A549 (cell line): ENCODE results near the gene APC. TPM values are rescaled to one million over a fixed set of nuclear protein-coding genes. Genes with fewer than 3 reads are reported as not detected.

Source experiments
- ATAC-seq, 2 experiments: fragments of 200-7000 bp in 1 of 2; fragments of >200 bp in 1 of 2; cut with Nextera tagmentation in 1 of 2; cut with Tn5 transposase in 1 of 2; 3 replicates each; pipeline versions ENCODE4 v1.8.0 to v1.9.1; 2018 to 2020; ENCODE audit warnings: mild to moderate bottlenecking in 1 of 2, moderate library complexity in 1 of 2
- CTCF ChIA-PET: fragments of 300-600 bp; sonication (Branson Sonifier 250); formaldehyde crosslinking; extraction: SDS; loops from one replicate; lab custom pipeline; 2021; ENCODE audit warnings: antibody characterized with exemption, inconsistent platforms; lab: Yijun Ruan, JAX
- POLR2A ChIA-PET: fragments of 350-600 bp; formaldehyde crosslinking; extraction: SDS; loops from one replicate; lab custom pipeline; 2021; ENCODE audit warnings: antibody characterized with exemption, inconsistent platforms; lab: Yijun Ruan, JAX
- DNase-seq, 2 experiments: peaks; one replicate each; pipeline versions ENCODE4 v3.0.0 to v3.0.0-alpha.2; 2011 to 2016; ENCODE audit warnings: low read depth in 1 of 2, low spot score in 1 of 2
- FAIRE-seq: peaks from 2 replicates; lab custom pipeline; 2011; peaks lifted over from hg19 to GRCh38; lab: Jason Lieb, UNC
- H3K27ac ChIP-seq, 2 experiments: fragments of >200 bp; sonication (Bioruptor Twin); formaldehyde crosslinking; 3 replicates each; pipeline ENCODE4 v1.5.1; 2016 to 2017
- H3K4me1 ChIP-seq: fragments of >200 bp; sonication (Bioruptor Twin); formaldehyde crosslinking; 3 replicates; pipeline ENCODE4 v1.6.1; 2016
- H3K4me2 ChIP-seq: fragments of >200 bp; sonication (Bioruptor Twin); formaldehyde crosslinking; 3 replicates; pipeline ENCODE4 v1.6.1; 2016
- H3K4me3 ChIP-seq: fragments of >200 bp; sonication (Bioruptor Twin); formaldehyde crosslinking; 3 replicates; pipeline ENCODE4 v1.5.1; 2016
- H3K9me3 ChIP-seq: fragments of >200 bp; sonication (Bioruptor Twin); formaldehyde crosslinking; 3 replicates; pipeline ENCODE4 v1.6.1; 2016
- BCL3 ChIP-seq: fragments of >200 bp; sonication (Bioruptor Twin); formaldehyde crosslinking; IDR thresholded peaks from 3 replicates; pipeline ENCODE4 v1.6.1; 2016
- CBX2 ChIP-seq: fragments of 200-600 bp; sonication (generic); IDR thresholded peaks from 2 replicates; pipeline ENCODE4 v1.6.1; 2016; ENCODE audit warnings: low read depth, mild to moderate bottlenecking, borderline replicate concordance
- CTCF ChIP-seq: fragments of >200 bp; sonication (Bioruptor Twin); formaldehyde crosslinking; IDR thresholded peaks from 3 replicates; pipeline ENCODE4 v1.5.1; 2016
- EP300 ChIP-seq, 2 experiments: fragments of >200 bp; sonication (Bioruptor Twin); formaldehyde crosslinking; IDR thresholded peaks; 2 replicates in 1 of 2; 3 replicates in 1 of 2; pipeline ENCODE4 v1.6.1; 2016 to 2017
- GATA3 ChIP-seq: IDR thresholded peaks from 2 replicates; pipeline ENCODE4 v1.6.1; 2012; ENCODE audit warnings: borderline replicate concordance
- HEYL ChIP-seq: fragments of 250-450 bp; sonication (Bioruptor Pico); IDR thresholded peaks from 2 replicates; pipeline ENCODE4 v1.8.0; 2021; ENCODE audit warnings: mild to moderate bottlenecking, moderate library complexity
- HOXB5 ChIP-seq: fragments of 250-450 bp; sonication (Bioruptor Pico); IDR thresholded peaks from 2 replicates; pipeline ENCODE4 v1.5.0; 2020; ENCODE audit warnings: mild to moderate bottlenecking, moderate library complexity
- JUNB ChIP-seq: fragments of >200 bp; sonication (Bioruptor Twin); formaldehyde crosslinking; IDR thresholded peaks from 2 replicates; pipeline ENCODE4 v1.6.1; 2016
- MAX ChIP-seq: IDR thresholded peaks from 2 replicates; pipeline ENCODE4 v1.6.1; 2012
- MYC ChIP-seq: IDR thresholded peaks from 2 replicates; pipeline ENCODE4 v1.6.1; 2012; ENCODE audit warnings: mild to moderate bottlenecking, inconsistent platforms, low read length, improper control_type of control experiment, borderline replicate concordance
- NPAS2 ChIP-seq: fragments of 250-450 bp; sonication (Bioruptor Pico); IDR thresholded peaks from 2 replicates; pipeline ENCODE4 v1.8.0; 2022; ENCODE audit warnings: mild to moderate bottlenecking, moderate library complexity, borderline replicate concordance
- NR3C1 ChIP-seq: fragments of >200 bp; sonication (Bioruptor Twin); formaldehyde crosslinking; IDR thresholded peaks from 3 replicates; pipeline ENCODE4 v1.6.1; 2017
- PHF8 ChIP-seq: fragments of 200-600 bp; sonication (generic); IDR thresholded peaks from 2 replicates; pipeline ENCODE4 v1.6.1; 2016; ENCODE audit warnings: low read depth, mild to moderate bottlenecking, antibody characterized with exemption, moderate library complexity, borderline replicate concordance
- POLR2A ChIP-seq: IDR thresholded peaks from 2 replicates; pipeline ENCODE4 v1.6.1; 2012; ENCODE audit warnings: mild to moderate bottlenecking, low read length
- POLR2AphosphoS2 ChIP-seq: conservative IDR thresholded peaks from 2 replicates; pipeline ENCODE4 v1.6.1; 2012; ENCODE audit warnings: low read length, improper control_type of control experiment, inconsistent platforms
- RAD21 ChIP-seq, 2 experiments: fragments of >200 bp in 1 of 2; sonication (Bioruptor Twin) in 1 of 2; formaldehyde crosslinking in 1 of 2; IDR thresholded peaks in 1 of 2; conservative IDR thresholded peaks in 1 of 2; 2 replicates in 1 of 2; 3 replicates in 1 of 2; pipeline ENCODE4 v1.6.1; 2012 to 2018; ENCODE audit warnings: inconsistent platforms in 1 of 2
- RARB ChIP-seq: fragments of 250-450 bp; sonication (Bioruptor Pico); IDR thresholded peaks from 2 replicates; pipeline ENCODE4 v1.8.0; 2021; ENCODE audit warnings: mild to moderate bottlenecking, moderate library complexity
- RNF2 ChIP-seq: fragments of 200-600 bp; sonication (generic); IDR thresholded peaks from 2 replicates; pipeline ENCODE4 v1.6.1; 2016; ENCODE audit warnings: low read depth, mild to moderate bottlenecking, antibody characterized with exemption, moderate library complexity, borderline replicate concordance
- TP53 ChIP-seq: fragments of 250-450 bp; sonication (Bioruptor Pico); IDR thresholded peaks from 2 replicates; pipeline ENCODE4 v1.5.0; 2021; ENCODE audit warnings: mild to moderate bottlenecking, moderate library complexity
- ZC3H11A ChIP-seq: fragments of 450-650 bp; IDR thresholded peaks from 2 replicates; pipeline ENCODE4 v1.6.1; 2014; ENCODE audit warnings: antibody characterized with exemption, mild to moderate bottlenecking
- ZFP36 ChIP-seq: fragments of 450-650 bp; IDR thresholded peaks from 2 replicates; pipeline ENCODE4 v1.6.1; 2014; ENCODE audit warnings: borderline replicate concordance; ENCODE audit not compliant: partially characterized antibody
- WGBS: methylation state at CpG from one replicate; pipeline ENCODE4 v1.1.6; 2017; ENCODE audit errors: missing lambda C conversion rate; 5-methylcytosine and 5-hydroxymethylcytosine counted together
- polyA plus RNA-seq, 4 experiments: library from polyadenylated mRNA; depleted of rRNA in 3 of 4; stranded (reverse); fragments of >200 nt; fragmentation: RNase III in 1 of 4; extraction: RNeasy Plus Mini Kit Qiagen cat#74134 plus additional on column Dnase treatment in 1 of 4; gene quantifications; 2 replicates in 3 of 4; 3 replicates in 1 of 4; pipeline ENCODE4 v1.2.3, GENCODE V29; 2011 to 2017

The APC gene
- polyA plus RNA-seq, 2 of the 4 experiments (the other 2 are of a cell fraction) = 10.6 to 21.2 TPM

- TF ChIP-seq BCL3 = no peak
- no peak for TF ChIP-seq MYC
- TF ChIP-seq RARB (CRISPR knock-in tag) = no peak
- TF ChIP-seq PHF8 = no peak
- TF ChIP-seq RNF2 = no peak
- TF ChIP-seq TP53 = no peak
- no peak for TF ChIP-seq RAD21 (conservative IDR thresholded peaks at IDR 0.05 in 1 of 2, IDR thresholded peaks at IDR 0.05 in 1 of 2)
- no peak for TF ChIP-seq NR3C1
- no peak for TF ChIP-seq HOXB5 (CRISPR knock-in tag)
- no peak for TF ChIP-seq ZFP36
- TF ChIP-seq MAX = no peak
- no peak for TF ChIP-seq ZC3H11A
- DNase-seq = no peak
- Histone ChIP-seq H3K4me1 (no peaks in the 10 kb centered on the region), H3K4me2 (no peak overlapping the region), H3K9me3 (no peaks in the 10 kb centered on the region), H3K4me3 (no peak overlapping the region), H3K27ac (no peak overlapping the region)
- WGBS = 98% methylated on average over 1 of the region's 1 CpG
- no peak for ATAC-seq
- CTCF ChIA-PET = no interaction called here
- no peak for FAIRE-seq
- POLR2A ChIA-PET = no interaction called here
Observed at GRCh38 chr5:112844489-112844888, 106.8 kb downstream of the APC start.

- ChIA-PET CTCF (interaction anchor here (1.4 kb wide), 1 partner anchor 295 kb away, joined by 3 read pairs; no protein-coding TSS in a partner anchor), POLR2A (no interaction called here)
- Histone ChIP-seq H3K9me3 (no peaks in the 10 kb centered on the region), H3K27ac (no peak overlapping the region), H3K4me1 (no peaks in the 10 kb centered on the region), H3K4me3 (no peak overlapping the region), H3K4me2 (no peak overlapping the region)
- WGBS = 77% methylated on average over 5 of the region's 5 CpGs
- TF ChIP-seq HEYL (CRISPR knock-in tag) (no peak), POLR2A (no peak), EP300 (IDR thresholded peaks at IDR 0.05) (no peak), NPAS2 (no peak), JUNB (no peak), CTCF (no peak), GATA3 (no peak), RNF2 (no peak), BCL3 (no peak), POLR2AphosphoS2 (no peak)
- DNase-seq = no peak
- ATAC-seq = no peak
- no peak for FAIRE-seq
Observed at GRCh38 chr5:112846556-112846955, 108.9 kb downstream of the APC start.

- CTCF ChIA-PET = no interaction called here
- no peak overlapping the region for H3K4me3 ChIP-seq
- H3K9me3 ChIP-seq = no peaks in the 10 kb centered on the region
- H3K27ac ChIP-seq = no peak overlapping the region
- H3K4me1 ChIP-seq = no peaks in the 10 kb centered on the region
- TF ChIP-seq CBX2 = no peak
- TF ChIP-seq, all 56 proteins: peak for 0
- peak; percentile 18 for FAIRE-seq
- POLR2A ChIA-PET = no interaction called here
- DNase-seq = no peak
- no peak for ATAC-seq
- H3K4me2 ChIP-seq = no peak overlapping the region
Observed at GRCh38 chr5:112847306-112847705, 109.6 kb downstream of the APC start.
